A549 (cell line): ENCODE results near the gene NUP62. TPM values are rescaled to one million over a fixed set of nuclear protein-coding genes. Genes with fewer than 3 reads are reported as not detected.

ENCODE experiments used
- ATAC-seq, 2 experiments: fragments of 200-7000 bp in 1 of 2; fragments of >200 bp in 1 of 2; cut with Nextera tagmentation in 1 of 2; cut with Tn5 transposase in 1 of 2; 3 replicates each; pipeline versions ENCODE4 v1.8.0 to v1.9.1; 2018 to 2020; ENCODE audit warnings: mild to moderate bottlenecking in 1 of 2, moderate library complexity in 1 of 2
- CTCF ChIA-PET: fragments of 300-600 bp; sonication (Branson Sonifier 250); formaldehyde crosslinking; extraction: SDS; loops from one replicate; lab custom pipeline; 2021; ENCODE audit warnings: antibody characterized with exemption, inconsistent platforms; lab: Yijun Ruan, JAX
- POLR2A ChIA-PET: fragments of 350-600 bp; formaldehyde crosslinking; extraction: SDS; loops from one replicate; lab custom pipeline; 2021; ENCODE audit warnings: antibody characterized with exemption, inconsistent platforms; lab: Yijun Ruan, JAX
- DNase-seq, 2 experiments: peaks; one replicate each; pipeline versions ENCODE4 v3.0.0 to v3.0.0-alpha.2; 2011 to 2016; ENCODE audit warnings: low read depth in 1 of 2, low spot score in 1 of 2
- FAIRE-seq: peaks from 2 replicates; lab custom pipeline; 2011; peaks lifted over from hg19 to GRCh38; lab: Jason Lieb, UNC
- H3K27ac ChIP-seq, 2 experiments: fragments of >200 bp; sonication (Bioruptor Twin); formaldehyde crosslinking; 3 replicates each; pipeline ENCODE4 v1.5.1; 2016 to 2017
- H3K4me1 ChIP-seq: fragments of >200 bp; sonication (Bioruptor Twin); formaldehyde crosslinking; 3 replicates; pipeline ENCODE4 v1.6.1; 2016
- H3K4me2 ChIP-seq: fragments of >200 bp; sonication (Bioruptor Twin); formaldehyde crosslinking; 3 replicates; pipeline ENCODE4 v1.6.1; 2016
- H3K4me3 ChIP-seq: fragments of >200 bp; sonication (Bioruptor Twin); formaldehyde crosslinking; 3 replicates; pipeline ENCODE4 v1.5.1; 2016
- H3K9me3 ChIP-seq: fragments of >200 bp; sonication (Bioruptor Twin); formaldehyde crosslinking; 3 replicates; pipeline ENCODE4 v1.6.1; 2016
- ATOH8 ChIP-seq: fragments of 250-450 bp; sonication (Bioruptor Pico); IDR thresholded peaks from 2 replicates; pipeline ENCODE4 v1.5.0; 2020; ENCODE audit warnings: low read depth, mild to moderate bottlenecking, moderate library complexity
- BCL3 ChIP-seq: fragments of >200 bp; sonication (Bioruptor Twin); formaldehyde crosslinking; IDR thresholded peaks from 3 replicates; pipeline ENCODE4 v1.6.1; 2016
- BHLHE40 ChIP-seq: IDR thresholded peaks from 2 replicates; pipeline ENCODE4 v1.6.1; 2012; ENCODE audit warnings: low read depth, low read length, inconsistent platforms
- CBX8 ChIP-seq: fragments of 200-600 bp; sonication (generic); IDR thresholded peaks from 2 replicates; pipeline ENCODE4 v1.6.1; 2016
- CHD2 ChIP-seq: fragments of 150-350 bp; IDR thresholded peaks from 2 replicates; pipeline ENCODE4 v1.6.1; 2014; ENCODE audit warnings: low read length; ENCODE audit not compliant: partially characterized antibody
- ELK1 ChIP-seq: fragments of 150-350 bp; IDR thresholded peaks from 2 replicates; pipeline ENCODE4 v1.6.1; 2014; ENCODE audit warnings: low read depth, mild to moderate bottlenecking, low read length
- FOSB ChIP-seq: fragments of 250-450 bp; sonication (Bioruptor Pico); IDR thresholded peaks from 2 replicates; pipeline ENCODE4 v1.5.0; 2020; ENCODE audit warnings: mild to moderate bottlenecking, moderate library complexity
- HDAC2 ChIP-seq: fragments of 200-600 bp; sonication (generic); IDR thresholded peaks from 2 replicates; pipeline ENCODE4 v1.6.1; 2016
- HES2 ChIP-seq: fragments of >200 bp; sonication (Bioruptor Twin); formaldehyde crosslinking; IDR thresholded peaks from 2 replicates; pipeline ENCODE4 v1.6.1; 2016
- HEYL ChIP-seq: fragments of 250-450 bp; sonication (Bioruptor Pico); IDR thresholded peaks from 2 replicates; pipeline ENCODE4 v1.8.0; 2021; ENCODE audit warnings: mild to moderate bottlenecking, moderate library complexity
- HMGXB4 ChIP-seq: fragments of 250-450 bp; sonication (Bioruptor Pico); IDR thresholded peaks from 2 replicates; pipeline ENCODE4 v1.5.0; 2021; ENCODE audit warnings: mild to moderate bottlenecking, moderate library complexity, borderline replicate concordance
- JUNB ChIP-seq: fragments of >200 bp; sonication (Bioruptor Twin); formaldehyde crosslinking; IDR thresholded peaks from 2 replicates; pipeline ENCODE4 v1.6.1; 2016
- MAFK ChIP-seq: fragments of 450-650 bp; IDR thresholded peaks from 2 replicates; pipeline ENCODE4 v1.6.1; 2014; ENCODE audit not compliant: partially characterized antibody
- MAX ChIP-seq: IDR thresholded peaks from 2 replicates; pipeline ENCODE4 v1.6.1; 2012
- MYC ChIP-seq: IDR thresholded peaks from 2 replicates; pipeline ENCODE4 v1.6.1; 2012; ENCODE audit warnings: mild to moderate bottlenecking, inconsistent platforms, low read length, improper control_type of control experiment, borderline replicate concordance
- NPAS2 ChIP-seq: fragments of 250-450 bp; sonication (Bioruptor Pico); IDR thresholded peaks from 2 replicates; pipeline ENCODE4 v1.8.0; 2022; ENCODE audit warnings: mild to moderate bottlenecking, moderate library complexity, borderline replicate concordance
- POLR2AphosphoS2 ChIP-seq: conservative IDR thresholded peaks from 2 replicates; pipeline ENCODE4 v1.6.1; 2012; ENCODE audit warnings: low read length, improper control_type of control experiment, inconsistent platforms
- REST ChIP-seq: fragments of 200-600 bp; sonication (generic); IDR thresholded peaks from 2 replicates; pipeline ENCODE4 v1.6.1; 2016; ENCODE audit warnings: antibody characterized with exemption, mild to moderate bottlenecking, moderate library complexity
- SMC3 ChIP-seq: fragments of >200 bp; sonication (Bioruptor Twin); formaldehyde crosslinking; IDR thresholded peaks from 3 replicates; pipeline ENCODE4 v1.6.1; 2018; ENCODE audit warnings: inconsistent platforms
- TFCP2L1 ChIP-seq: fragments of 250-450 bp; sonication (Bioruptor Pico); IDR thresholded peaks from 2 replicates; pipeline ENCODE4 v1.5.0; 2021; ENCODE audit warnings: mild to moderate bottlenecking
- ZC3H11A ChIP-seq: fragments of 450-650 bp; IDR thresholded peaks from 2 replicates; pipeline ENCODE4 v1.6.1; 2014; ENCODE audit warnings: antibody characterized with exemption, mild to moderate bottlenecking
- ZFP36 ChIP-seq: fragments of 450-650 bp; IDR thresholded peaks from 2 replicates; pipeline ENCODE4 v1.6.1; 2014; ENCODE audit warnings: borderline replicate concordance; ENCODE audit not compliant: partially characterized antibody
- WGBS: methylation state at CpG from one replicate; pipeline ENCODE4 v1.1.6; 2017; ENCODE audit errors: missing lambda C conversion rate; 5-methylcytosine and 5-hydroxymethylcytosine counted together
- polyA plus RNA-seq, 4 experiments: library from polyadenylated mRNA; depleted of rRNA in 3 of 4; stranded (reverse); fragments of >200 nt; fragmentation: RNase III in 1 of 4; extraction: RNeasy Plus Mini Kit Qiagen cat#74134 plus additional on column Dnase treatment in 1 of 4; gene quantifications; 2 replicates in 3 of 4; 3 replicates in 1 of 4; pipeline ENCODE4 v1.2.3, GENCODE V29; 2011 to 2017

The NUP62 gene
- polyA plus RNA-seq, 2 of the 4 experiments (the other 2 are of a cell fraction): 21.4 to 83.9 TPM

- no peak for FAIRE-seq
- H3K4me3 ChIP-seq: no peak overlapping the region
- no peak for ATAC-seq
- DNase-seq: no peak
- ChIA-PET POLR2A (no interaction called here), CTCF (interaction anchor here (0.6 to 7.5 kb wide), 4 partner anchors 16 to 146 kb away, joined by 4 to 121 read pairs (median 41); no protein-coding TSS in a partner anchor)
- H3K27ac ChIP-seq: no peak overlapping the region
- no peaks in the 10 kb centered on the region for H3K9me3 ChIP-seq
- H3K4me1 ChIP-seq: 0 out of 3 replicates have a peak, but pooled peaks cover 6% of the 10 kb centered on the region
- no peak overlapping the region for H3K4me2 ChIP-seq
- WGBS: 92% methylated on average over 8 of the region's 8 CpGs
- no peak for TF ChIP-seq ZFP36
- no peak for TF ChIP-seq MYC
- TF ChIP-seq NPAS2: no peak
- TF ChIP-seq HEYL (CRISPR knock-in tag): no peak
- no peak; the same call in 1 of the 2 replicates for TF ChIP-seq POLR2AphosphoS2
- TF ChIP-seq MAFK: no peak
- TF ChIP-seq HMGXB4 (CRISPR knock-in tag): no peak
- TF ChIP-seq CBX8: no peak
- TF ChIP-seq TFCP2L1 (CRISPR knock-in tag): no peak
- TF ChIP-seq BCL3: no peak
- TF ChIP-seq JUNB: no peak
- TF ChIP-seq ELK1: no peak
- no peak for TF ChIP-seq CHD2
- no peak for TF ChIP-seq BHLHE40
- TF ChIP-seq HES2: no peak
- TF ChIP-seq REST: no peak
Observed at GRCh38 chr19:49933643-49934042, 4.3 kb upstream of the NUP62 start.

GRCh38 chr19:49932731-49933131, 3.4 kb upstream of the NUP62 start:
- ChIA-PET POLR2A (interaction anchor here (0.7 kb wide), 1 partner anchor 44 kb away, joined by 5 read pairs; no protein-coding TSS in a partner anchor), CTCF (interaction anchor here (1.1 to 7.5 kb wide), 3 partner anchors 17 to 52 kb away, joined by 4 to 121 read pairs (median 78); no protein-coding TSS in a partner anchor)
- H3K27ac ChIP-seq: no peak overlapping the region
- TF ChIP-seq NPAS2: no peak
- no peak for TF ChIP-seq FOSB (CRISPR knock-in tag)
- no peak for TF ChIP-seq POLR2AphosphoS2
- no peak for TF ChIP-seq TFCP2L1 (CRISPR knock-in tag)
- TF ChIP-seq ELK1: no peak
- no peak for TF ChIP-seq ZC3H11A
- no peak for TF ChIP-seq HDAC2
- TF ChIP-seq MAX: no peak
- TF ChIP-seq HES2: no peak
- TF ChIP-seq SMC3: no peak
- TF ChIP-seq ATOH8 (CRISPR knock-in tag): no peak
- TF ChIP-seq BCL3: no peak
- TF ChIP-seq CHD2: no peak

More at GRCh38 chr19:49932731-49933131, 3.4 kb upstream of the NUP62 start:
- Histone ChIP-seq H3K4me1 (peaks cover 7% of the 10 kb centered on the region), H3K9me3 (no peaks in the 10 kb centered on the region), H3K4me3 (no peak overlapping the region), H3K4me2 (no peak overlapping the region)
- 96% methylated on average over 20 of the region's 25 CpGs for WGBS
- DNase-seq: no peak
- no peak for ATAC-seq
- FAIRE-seq: no peak
